Measurements from ENCODE around the gene PGBD5. TPM values are rescaled to one million over a fixed set of nuclear protein-coding genes. Genes with fewer than 3 reads are reported as not detected.
A peak's percentile ranks its signal among the peaks of the same experiment; 100 is the strongest.

Gene PGBD5
- total RNA-seq, 2 donors from 2014 or later, result 0.52 TPM; not detected in 1

DNA sequence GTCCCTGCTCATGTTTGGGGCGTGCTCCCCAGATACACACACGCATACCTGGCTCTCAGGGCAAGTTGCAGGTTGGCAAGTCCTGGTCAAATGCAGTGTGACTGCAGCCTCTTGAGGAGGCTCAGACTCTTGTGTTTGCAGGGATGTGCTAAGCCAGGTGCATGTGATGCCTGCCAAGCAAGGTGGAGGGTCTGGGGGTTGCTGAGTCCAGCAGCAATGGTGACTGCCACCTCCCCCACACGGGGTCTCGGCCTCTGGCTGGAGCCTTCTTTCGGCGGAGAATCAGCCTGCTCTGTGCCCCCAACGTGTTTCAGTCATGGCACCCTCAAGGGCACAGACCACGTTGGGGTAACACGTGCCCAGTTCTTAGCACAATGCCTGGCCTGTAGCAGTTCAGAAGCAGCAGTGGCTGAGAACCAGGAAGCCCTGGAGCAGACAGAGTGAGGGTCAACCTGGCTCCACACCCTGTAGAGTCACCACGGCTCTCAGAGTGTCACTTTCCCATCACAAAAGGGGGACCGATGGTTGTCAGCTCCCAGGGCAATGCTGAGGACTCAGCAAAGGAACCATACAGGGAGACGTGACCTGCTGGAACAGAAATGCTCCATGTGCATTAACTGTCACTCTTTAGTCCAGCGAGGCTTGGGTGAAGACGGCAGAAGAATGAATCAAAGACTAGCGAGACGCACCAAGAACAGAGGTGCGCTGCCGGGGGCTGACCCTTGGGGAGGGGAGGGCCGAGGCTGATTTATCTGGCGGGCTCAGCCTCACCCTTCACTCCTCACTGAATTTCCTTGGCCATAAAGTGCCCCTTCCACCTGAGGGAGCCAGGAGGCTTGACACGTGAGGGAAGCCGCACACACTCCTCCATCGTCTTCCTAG lies 109.0 kb downstream of the PGBD5 start:
- H3K4me1 Mint-ChIP-seq, result no peaks in the 10 kb centered on the region
- no peak overlapping the region for H3K27ac Mint-ChIP-seq
- ATAC-seq (replicated peaks), result no peak
- peaks cover 3% of the 10 kb centered on the region for H3K27me3 Mint-ChIP-seq
- H3K36me3 Mint-ChIP-seq (ENCODE audit: low read depth), result no peaks in the 10 kb centered on the region
- no peak overlapping the region for H3K4me3 Mint-ChIP-seq
- H3K9me3 Mint-ChIP-seq, result no peaks in the 10 kb centered on the region

DNA sequence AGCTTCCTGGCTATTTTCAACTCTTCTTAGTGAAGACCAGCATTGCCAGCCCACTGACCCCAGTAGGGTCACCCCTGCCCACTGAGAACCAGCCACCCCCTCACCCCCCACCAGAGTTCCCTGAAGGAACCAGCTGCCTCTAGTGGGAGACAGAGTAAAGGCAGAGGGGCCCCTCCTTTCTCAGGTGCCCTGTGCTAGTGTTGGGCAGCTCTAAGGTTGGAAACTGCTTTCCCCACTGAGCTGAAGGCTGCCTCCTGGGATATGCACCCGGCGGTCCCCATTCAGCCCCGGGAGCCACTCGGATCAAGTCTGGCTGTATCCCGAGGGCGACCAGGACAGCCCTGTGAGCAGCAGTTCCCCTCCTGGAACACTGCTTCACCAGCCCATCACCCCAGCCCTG lies 111.0 kb downstream of the PGBD5 start:
- Mint-ChIP-seq H3K27ac (no peak overlapping the region), H3K9me3 (no peaks in the 10 kb centered on the region), H3K27me3 (peaks cover 11% of the 10 kb centered on the region), H3K4me3 (no peak overlapping the region), H3K36me3 (ENCODE audit: low read depth) (no peaks in the 10 kb centered on the region), H3K4me1 (peaks cover 5% of the 10 kb centered on the region)
- ATAC-seq (replicated peaks), result no peak

DNA sequence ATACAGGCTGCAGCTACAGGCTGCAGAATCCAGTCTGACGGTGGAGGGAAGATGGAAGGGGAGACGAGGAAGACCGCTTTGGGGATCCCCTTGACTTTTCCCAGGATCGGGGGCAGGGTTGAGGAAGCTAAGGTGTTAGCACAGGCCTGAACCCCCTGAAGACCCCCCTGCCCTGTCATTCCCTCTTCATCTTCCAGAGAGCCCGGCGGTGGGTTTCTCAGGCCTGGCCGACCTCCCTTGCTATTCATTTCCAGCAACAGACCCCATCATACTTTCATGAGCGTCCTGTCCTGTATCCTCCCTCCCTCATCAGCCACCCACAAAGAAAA lies 112.0 kb downstream of the PGBD5 start:
- Mint-ChIP-seq H3K9me3 (no peaks in the 10 kb centered on the region), H3K27me3 (peaks cover 11% of the 10 kb centered on the region), H3K36me3 (ENCODE audit: low read depth) (no peaks in the 10 kb centered on the region), H3K4me3 (no peak overlapping the region), H3K4me1 (peaks cover 5% of the 10 kb centered on the region), H3K27ac (no peak overlapping the region)
- ATAC-seq (replicated peaks), result no peak

DNA sequence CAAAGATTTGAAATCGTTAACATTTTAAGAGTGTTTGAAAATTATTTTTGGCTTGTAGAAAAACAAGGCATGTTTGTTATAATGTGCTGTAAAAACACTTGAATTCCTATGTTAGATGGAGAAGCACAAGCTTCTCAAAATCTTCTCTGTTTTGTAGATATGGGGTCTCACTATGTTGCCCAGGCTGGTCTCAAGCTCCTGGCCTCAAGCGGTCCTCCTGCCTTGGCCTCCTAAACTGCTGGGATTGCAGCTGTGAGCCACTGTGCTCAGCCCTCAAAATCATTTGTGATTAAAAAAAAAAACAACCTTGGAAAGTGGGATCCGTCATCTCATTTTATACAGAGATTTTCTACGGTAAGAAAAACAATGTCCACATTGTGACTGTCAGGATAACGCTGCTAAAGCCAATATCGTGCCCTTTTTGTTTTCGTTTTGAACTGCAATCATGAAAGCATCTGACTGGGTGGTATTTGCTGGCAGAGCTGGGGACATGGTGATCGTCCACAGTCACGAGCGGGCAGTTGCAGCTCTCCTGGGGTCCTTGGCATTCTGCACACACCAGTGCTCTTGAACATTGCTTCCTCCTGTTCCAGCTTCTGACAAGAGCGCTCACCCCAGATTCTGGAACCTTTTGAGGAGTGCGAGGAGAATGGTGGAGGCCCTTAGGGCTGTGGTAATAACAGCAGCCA lies 112.5 kb downstream of the PGBD5 start:
- ATAC-seq (replicated peaks), result no peak
- H3K4me1 Mint-ChIP-seq, result peaks cover 5% of the 10 kb centered on the region
- no peak overlapping the region for H3K4me3 Mint-ChIP-seq
- H3K27ac Mint-ChIP-seq, result no peak overlapping the region
- no peaks in the 10 kb centered on the region for H3K9me3 Mint-ChIP-seq
- H3K36me3 Mint-ChIP-seq (ENCODE audit: low read depth), result no peaks in the 10 kb centered on the region
- peaks cover 11% of the 10 kb centered on the region for H3K27me3 Mint-ChIP-seq

DNA sequence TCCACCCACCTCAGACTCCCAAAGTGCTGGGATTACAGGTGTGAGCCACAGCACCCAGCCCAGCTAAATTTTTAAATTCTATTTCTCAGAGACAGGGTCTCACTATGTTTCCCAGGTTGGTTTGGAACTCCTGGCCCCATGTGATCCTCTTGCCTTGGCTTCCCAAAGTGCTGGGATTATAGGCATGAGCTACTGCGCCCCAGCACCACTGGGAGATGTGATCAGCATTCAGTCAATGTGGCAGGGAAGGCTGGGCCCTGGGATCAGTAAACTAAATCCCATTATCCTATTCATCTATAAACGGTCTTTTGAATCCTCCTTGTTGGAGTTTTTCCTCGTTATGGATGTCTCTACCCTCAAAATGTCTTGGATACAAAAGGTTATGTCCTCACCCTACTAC lies 113.5 kb downstream of the PGBD5 start:
- H3K9me3 Mint-ChIP-seq, result no peaks in the 10 kb centered on the region
- no peaks in the 10 kb centered on the region for H3K36me3 Mint-ChIP-seq (ENCODE audit: low read depth)
- no peak for ATAC-seq (replicated peaks)
- H3K4me1 Mint-ChIP-seq, result peaks cover 5% of the 10 kb centered on the region
- no peak overlapping the region for H3K27ac Mint-ChIP-seq
- no peak overlapping the region for H3K4me3 Mint-ChIP-seq
- H3K27me3 Mint-ChIP-seq, result peaks cover 11% of the 10 kb centered on the region

DNA sequence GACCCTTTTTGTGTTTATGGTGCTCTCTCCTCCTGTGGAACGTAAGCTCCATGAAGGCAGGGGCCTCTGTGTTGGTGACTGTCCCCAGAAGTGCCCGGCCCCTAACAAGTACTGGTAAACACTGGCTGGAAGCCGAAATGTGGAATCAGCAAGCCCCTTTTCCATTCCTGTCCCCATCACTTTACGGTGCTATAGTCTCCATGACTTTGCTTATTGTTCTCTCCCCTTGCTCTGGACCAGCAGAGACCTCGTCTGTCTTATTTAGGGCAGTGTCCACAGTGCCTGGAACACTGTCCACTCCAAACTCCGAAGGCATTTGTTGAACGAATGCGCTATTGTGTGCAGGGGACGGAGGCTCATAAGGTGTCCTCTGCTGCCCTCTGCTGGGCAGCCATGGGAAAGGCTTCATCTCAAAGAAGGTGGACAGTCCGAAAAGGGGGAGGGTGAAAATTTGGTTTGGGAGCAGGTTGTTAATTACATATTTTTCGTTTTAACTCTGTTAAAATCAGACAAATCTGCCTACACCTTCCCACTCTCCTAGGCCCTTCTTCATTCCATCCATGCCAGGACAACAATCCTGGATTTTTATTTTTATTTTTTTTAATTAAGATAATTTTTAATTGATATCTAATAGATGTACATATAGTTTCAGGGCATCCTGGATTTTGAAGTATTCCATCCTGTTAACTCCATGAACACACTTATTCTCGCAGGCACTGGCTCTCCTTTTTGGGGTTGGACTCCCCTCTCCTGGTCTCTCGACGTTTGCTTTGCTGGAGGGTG lies 115.6 kb downstream of the PGBD5 start:
- peak; percentile 49 for ATAC-seq (replicated peaks)
- no peak overlapping the region for H3K4me3 Mint-ChIP-seq

DNA sequence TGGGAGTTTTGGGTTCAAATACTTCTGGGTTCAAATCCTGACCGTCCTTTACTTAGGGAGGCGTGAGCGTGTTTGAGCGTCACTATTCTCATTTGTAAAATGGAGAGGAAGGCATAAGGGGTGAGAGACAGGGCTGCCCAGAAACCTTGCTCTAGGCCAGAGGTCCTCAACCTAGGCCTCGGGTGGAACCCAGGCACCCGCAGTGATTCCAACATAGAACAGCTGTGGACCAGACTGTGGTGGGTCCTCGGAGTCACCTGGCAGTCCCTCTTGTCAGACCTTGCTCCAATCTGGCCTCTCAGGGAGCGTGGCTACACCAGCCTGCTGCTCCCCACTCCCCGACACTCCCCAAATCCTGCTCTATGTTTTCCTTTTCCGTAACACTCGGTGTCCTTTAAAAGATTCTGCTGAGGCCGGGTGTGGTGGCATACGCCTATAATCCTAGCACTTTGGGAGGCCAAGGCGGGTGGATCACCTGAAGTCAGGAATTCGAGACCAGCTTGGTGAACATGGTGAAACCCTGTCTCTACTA lies 116.4 kb downstream of the PGBD5 start:
- ATAC-seq (replicated peaks), result no peak
- Mint-ChIP-seq H3K36me3 (ENCODE audit: low read depth) (no peaks in the 10 kb centered on the region), H3K27ac (no peak overlapping the region), H3K4me1 (peaks cover 9% of the 10 kb centered on the region), H3K4me3 (no peak overlapping the region), H3K27me3 (peaks cover 11% of the 10 kb centered on the region), H3K9me3 (no peaks in the 10 kb centered on the region)

More for the DNA sequence above, 115.6 kb downstream of the PGBD5 start:
- H3K4me1 Mint-ChIP-seq, result peaks cover 9% of the 10 kb centered on the region
- peaks cover 11% of the 10 kb centered on the region for H3K27me3 Mint-ChIP-seq
- peak overlapping the region; percentile 1 for H3K27ac Mint-ChIP-seq
- H3K36me3 Mint-ChIP-seq (ENCODE audit: low read depth), result no peaks in the 10 kb centered on the region
- no peaks in the 10 kb centered on the region for H3K9me3 Mint-ChIP-seq

DNA sequence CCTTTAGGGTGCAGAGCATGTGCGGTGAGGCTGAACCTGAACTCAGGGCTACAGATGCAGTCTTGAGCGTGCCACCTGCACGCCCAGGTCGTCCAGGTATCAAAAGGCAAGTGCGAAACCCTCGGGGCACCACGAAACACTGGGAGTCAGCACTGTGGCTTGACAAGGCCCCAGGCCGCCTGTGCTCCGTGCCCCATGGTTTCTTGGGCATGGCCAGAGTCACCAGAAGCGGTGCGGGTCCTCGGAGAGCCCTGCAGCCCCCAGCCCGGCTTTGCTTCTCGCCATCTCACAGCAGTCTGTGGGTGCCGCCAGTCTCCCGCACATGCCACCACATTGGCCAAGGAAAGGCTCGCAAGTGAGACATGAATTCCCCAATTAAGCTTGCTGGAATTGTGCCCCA lies 117.3 kb downstream of the PGBD5 start:
- H3K4me1 Mint-ChIP-seq, result peaks cover 16% of the 10 kb centered on the region
- H3K4me3 Mint-ChIP-seq, result no peak overlapping the region
- H3K27me3 Mint-ChIP-seq, result peaks cover 11% of the 10 kb centered on the region
- H3K9me3 Mint-ChIP-seq, result no peaks in the 10 kb centered on the region
- no peak overlapping the region for H3K27ac Mint-ChIP-seq
- ATAC-seq (replicated peaks), result no peak
- no peaks in the 10 kb centered on the region for H3K36me3 Mint-ChIP-seq (ENCODE audit: low read depth)

DNA sequence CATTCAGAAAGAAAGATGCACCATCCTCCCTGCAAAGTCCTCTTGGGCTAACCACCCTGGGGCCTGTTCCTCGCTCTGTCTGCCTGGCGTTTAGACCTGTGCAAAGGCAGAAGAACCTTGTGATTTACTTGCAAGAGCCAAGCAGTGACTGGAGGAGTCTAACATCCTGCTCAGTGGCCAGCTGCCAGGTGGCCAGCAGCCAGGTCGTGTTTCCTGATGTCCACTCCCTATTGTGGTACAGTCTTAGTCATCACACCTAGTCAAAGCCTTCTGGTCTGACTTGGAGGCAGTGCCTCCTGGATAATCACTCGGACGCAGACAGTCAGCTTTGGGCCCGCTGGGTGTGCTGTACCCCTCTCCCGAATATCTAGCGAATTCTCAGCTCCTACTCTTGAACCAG lies 118.1 kb downstream of the PGBD5 start:
- H3K4me3 Mint-ChIP-seq, result no peak overlapping the region
- peaks cover 23% of the 10 kb centered on the region for H3K4me1 Mint-ChIP-seq
- H3K9me3 Mint-ChIP-seq, result no peaks in the 10 kb centered on the region
- ATAC-seq (replicated peaks), result no peak
- H3K36me3 Mint-ChIP-seq (ENCODE audit: low read depth), result no peaks in the 10 kb centered on the region
- no peak overlapping the region for H3K27ac Mint-ChIP-seq
- peaks cover 10% of the 10 kb centered on the region for H3K27me3 Mint-ChIP-seq

DNA sequence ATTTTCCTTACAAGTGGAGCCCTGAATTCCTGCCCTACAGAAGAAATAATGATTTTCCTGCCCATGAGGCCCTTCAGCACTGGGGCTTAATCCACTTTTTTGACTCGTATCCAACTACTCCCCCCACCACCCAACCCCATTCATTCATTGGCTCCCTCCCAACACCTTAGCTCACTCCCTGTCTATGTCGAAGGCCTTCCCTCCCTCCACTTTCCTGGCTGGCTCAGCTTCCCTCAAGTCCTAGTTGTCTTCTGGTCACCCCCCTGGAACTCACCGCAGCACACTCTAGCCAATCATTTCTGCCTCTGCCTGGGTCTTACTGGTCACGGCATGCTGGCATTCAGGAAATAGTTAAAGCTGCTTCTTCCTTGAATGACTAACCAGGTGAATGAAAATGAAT lies 118.9 kb downstream of the PGBD5 start:
- ATAC-seq (replicated peaks), result no peak
- H3K27ac Mint-ChIP-seq, result no peak overlapping the region

DNA sequence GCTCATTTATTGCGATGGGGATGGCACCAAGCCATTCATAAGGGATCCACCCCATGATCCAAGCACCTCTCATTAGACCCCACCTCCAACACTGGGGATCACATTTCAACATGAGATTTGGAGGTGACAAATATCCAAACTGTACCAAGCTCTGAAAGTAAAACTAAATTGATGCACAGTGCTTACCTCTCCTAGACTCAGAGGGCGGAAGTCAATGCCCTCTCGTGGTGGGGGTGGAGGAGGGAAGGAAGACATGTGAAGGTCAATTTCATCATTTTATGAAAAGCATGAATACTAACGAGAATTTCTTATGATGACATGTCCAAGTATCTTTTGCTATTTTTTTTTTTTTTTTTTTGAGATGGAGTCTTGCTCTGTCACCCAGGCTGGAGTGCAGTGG lies 120.0 kb downstream of the PGBD5 start:
- Mint-ChIP-seq H3K27ac (peak overlapping the region; percentile 56), H3K9me3 (no peaks in the 10 kb centered on the region), H3K4me3 (no peak overlapping the region), H3K4me1 (peaks cover 23% of the 10 kb centered on the region), H3K36me3 (ENCODE audit: low read depth) (no peaks in the 10 kb centered on the region), H3K27me3 (peaks cover 3% of the 10 kb centered on the region)
- peak; percentile 92 for ATAC-seq (replicated peaks)

More for the DNA sequence above, 118.9 kb downstream of the PGBD5 start:
- peaks cover 23% of the 10 kb centered on the region for H3K4me1 Mint-ChIP-seq
- no peak overlapping the region for H3K4me3 Mint-ChIP-seq
- no peaks in the 10 kb centered on the region for H3K36me3 Mint-ChIP-seq (ENCODE audit: low read depth)
- peaks cover 8% of the 10 kb centered on the region for H3K27me3 Mint-ChIP-seq
- no peaks in the 10 kb centered on the region for H3K9me3 Mint-ChIP-seq

DNA sequence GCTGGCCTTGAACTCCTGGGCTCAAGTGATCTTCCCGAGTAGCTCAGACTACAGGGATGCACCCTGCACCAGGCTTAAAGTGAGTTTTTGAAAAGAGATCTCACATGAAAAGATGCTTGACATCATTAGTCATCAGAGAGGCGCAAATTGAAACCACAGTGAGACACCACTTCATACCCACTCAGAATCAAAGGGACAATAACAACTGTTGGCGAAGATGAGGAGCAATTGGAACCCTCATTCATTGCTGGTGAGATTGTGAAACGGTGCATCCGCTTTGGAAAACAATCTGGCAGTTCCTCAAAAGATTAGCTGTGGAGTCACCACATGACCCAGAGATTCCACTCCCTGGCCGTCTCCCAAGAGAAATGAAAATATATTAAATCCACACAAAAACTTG lies 122.3 kb downstream of the PGBD5 start:
- Mint-ChIP-seq H3K4me1 (peaks cover 18% of the 10 kb centered on the region), H3K36me3 (ENCODE audit: low read depth) (no peaks in the 10 kb centered on the region), H3K9me3 (no peaks in the 10 kb centered on the region), H3K4me3 (peak overlapping the region; percentile 36), H3K27me3 (no peaks in the 10 kb centered on the region), H3K27ac (peak overlapping the region; percentile 64)
- ATAC-seq (replicated peaks), result peak; percentile 63

DNA sequence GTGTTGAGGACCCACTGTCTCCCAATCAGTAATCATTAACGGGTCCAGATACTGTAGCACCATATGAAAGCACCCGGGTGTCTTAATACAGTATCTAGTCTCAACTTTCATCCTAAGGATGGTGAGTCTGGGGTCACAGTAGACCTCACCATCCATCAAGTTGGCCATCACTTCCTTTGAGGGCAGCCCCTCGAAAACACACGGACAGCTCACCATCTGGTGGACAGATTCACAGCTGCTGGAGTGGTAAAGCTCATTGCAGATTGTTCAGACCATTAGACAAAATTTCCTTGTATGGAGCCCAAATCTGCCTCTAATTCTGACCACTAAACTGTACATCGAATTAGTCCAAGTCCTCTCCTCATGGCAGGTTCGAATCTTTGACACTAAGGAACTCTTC lies 123.1 kb downstream of the PGBD5 start:
- ATAC-seq (replicated peaks), result no peak
- Mint-ChIP-seq H3K4me3 (no peak overlapping the region), H3K27me3 (no peaks in the 10 kb centered on the region), H3K4me1 (peaks cover 18% of the 10 kb centered on the region), H3K27ac (peak overlapping the region; percentile 64), H3K9me3 (no peaks in the 10 kb centered on the region), H3K36me3 (ENCODE audit: low read depth) (no peaks in the 10 kb centered on the region)

DNA sequence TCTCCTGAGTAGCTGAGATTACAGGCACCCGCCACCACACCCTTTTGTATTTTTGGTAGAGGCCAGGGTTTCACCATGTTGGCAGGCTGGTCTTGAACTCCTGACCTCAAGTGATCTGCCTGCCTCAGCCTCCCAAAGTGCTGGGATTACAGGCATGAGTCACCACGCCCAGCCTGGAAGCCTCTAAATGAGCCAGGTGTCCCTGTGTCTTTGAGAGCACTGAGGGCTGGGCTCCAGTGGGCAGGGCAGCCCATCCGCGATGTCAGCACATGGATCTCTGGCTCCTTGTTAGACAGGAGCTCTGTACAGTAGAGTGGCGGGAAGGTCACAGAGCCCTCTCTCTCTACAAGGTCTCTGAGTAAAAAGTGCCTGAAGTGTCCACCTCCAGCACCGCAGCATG lies 124.3 kb downstream of the PGBD5 start:
- Mint-ChIP-seq H3K27ac (no peak overlapping the region), H3K9me3 (no peaks in the 10 kb centered on the region), H3K4me1 (peaks cover 14% of the 10 kb centered on the region), H3K27me3 (no peaks in the 10 kb centered on the region), H3K36me3 (ENCODE audit: low read depth) (no peaks in the 10 kb centered on the region), H3K4me3 (no peak overlapping the region)
- no peak for ATAC-seq (replicated peaks)
